GM06990 (cell line): ENCODE data around the gene EPHB1.

Source experiments
- DNase-seq: peaks from one replicate; pipeline ENCODE4 v3.0.0-alpha.2; 2011; ENCODE audit not compliant: insufficient read length; ENCODE audit errors: extremely low read depth
- H3K27me3 ChIP-seq: replicated peaks from 2 replicates; pipeline ENCODE4 v1.6.0; 2011; ENCODE audit warnings: low read length; ENCODE audit not compliant: control insufficient read depth, insufficient read depth
- H3K36me3 ChIP-seq: 2 replicates; pipeline ENCODE4 v1.5.1; 2011; ENCODE audit warnings: low read length; ENCODE audit not compliant: control insufficient read depth, insufficient read depth
- H3K4me3 ChIP-seq: replicated peaks from 2 replicates; pipeline ENCODE4 v1.5.1; 2011; ENCODE audit warnings: low read depth, mild to moderate bottlenecking, control low read depth, low read length
- TF ChIP-seq, protein P1 (sequence below): IDR thresholded peaks from 2 replicates; pipeline ENCODE4 v1.5.1; 2011; ENCODE audit warnings: low read length, control low read depth, mild to moderate bottlenecking, inconsistent platforms; ENCODE audit not compliant: insufficient read depth, poor library complexity, severe bottlenecking

EPHB1 gene

DNA sequence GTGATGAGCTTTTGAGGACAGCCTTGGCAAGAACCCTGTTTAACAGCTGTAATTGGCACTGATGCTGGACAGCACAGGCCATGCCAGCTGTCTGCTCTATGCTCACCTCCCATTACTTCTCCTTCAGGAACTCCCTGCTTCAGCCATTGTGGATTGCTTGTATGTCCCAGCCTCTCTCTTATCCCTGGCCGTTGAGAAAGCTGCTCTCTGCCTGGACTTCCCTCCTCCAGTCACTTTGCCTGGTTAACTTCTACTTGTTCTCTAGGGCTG, 444.5 kb downstream of the EPHB1 start:
- H3K36me3 ChIP-seq: no peaks in the 10 kb centered on the region
- H3K4me3 ChIP-seq: no peak overlapping the region
- TF ChIP-seq, protein P1, sequence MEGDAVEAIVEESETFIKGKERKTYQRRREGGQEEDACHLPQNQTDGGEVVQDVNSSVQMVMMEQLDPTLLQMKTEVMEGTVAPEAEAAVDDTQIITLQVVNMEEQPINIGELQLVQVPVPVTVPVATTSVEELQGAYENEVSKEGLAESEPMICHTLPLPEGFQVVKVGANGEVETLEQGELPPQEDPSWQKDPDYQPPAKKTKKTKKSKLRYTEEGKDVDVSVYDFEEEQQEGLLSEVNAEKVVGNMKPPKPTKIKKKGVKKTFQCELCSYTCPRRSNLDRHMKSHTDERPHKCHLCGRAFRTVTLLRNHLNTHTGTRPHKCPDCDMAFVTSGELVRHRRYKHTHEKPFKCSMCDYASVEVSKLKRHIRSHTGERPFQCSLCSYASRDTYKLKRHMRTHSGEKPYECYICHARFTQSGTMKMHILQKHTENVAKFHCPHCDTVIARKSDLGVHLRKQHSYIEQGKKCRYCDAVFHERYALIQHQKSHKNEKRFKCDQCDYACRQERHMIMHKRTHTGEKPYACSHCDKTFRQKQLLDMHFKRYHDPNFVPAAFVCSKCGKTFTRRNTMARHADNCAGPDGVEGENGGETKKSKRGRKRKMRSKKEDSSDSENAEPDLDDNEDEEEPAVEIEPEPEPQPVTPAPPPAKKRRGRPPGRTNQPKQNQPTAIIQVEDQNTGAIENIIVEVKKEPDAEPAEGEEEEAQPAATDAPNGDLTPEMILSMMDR: no peak
- DNase-seq: no peak
- H3K27me3 ChIP-seq: no peaks in the 10 kb centered on the region; the same call in none of the 2 replicates

DNA sequence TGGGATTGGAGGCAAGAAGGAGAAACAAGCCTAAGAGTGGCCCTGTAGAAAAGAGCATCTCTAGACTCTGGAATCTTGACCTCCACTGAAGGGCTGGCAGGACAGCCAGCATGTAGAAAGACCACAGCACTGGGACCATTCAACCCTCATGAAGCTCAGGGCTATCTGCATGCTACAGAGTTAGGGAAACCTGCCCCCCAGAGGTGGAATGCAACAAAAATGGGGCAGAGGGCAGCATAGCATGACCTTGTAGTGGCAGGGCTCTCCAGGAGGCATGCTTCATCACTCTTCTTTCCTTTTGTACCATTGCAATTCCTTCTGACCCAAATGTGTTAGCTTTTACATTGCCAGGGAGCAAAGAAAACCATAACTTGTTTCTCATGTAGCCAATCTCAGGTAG, 445.4 kb downstream of the EPHB1 start:
- Histone ChIP-seq H3K27me3 (no peaks in the 10 kb centered on the region; the same call in none of the 2 replicates), H3K4me3 (no peak overlapping the region), H3K36me3 (no peaks in the 10 kb centered on the region)
- TF ChIP-seq, protein P1: peak; percentile 44
- DNase-seq: no peak

DNA sequence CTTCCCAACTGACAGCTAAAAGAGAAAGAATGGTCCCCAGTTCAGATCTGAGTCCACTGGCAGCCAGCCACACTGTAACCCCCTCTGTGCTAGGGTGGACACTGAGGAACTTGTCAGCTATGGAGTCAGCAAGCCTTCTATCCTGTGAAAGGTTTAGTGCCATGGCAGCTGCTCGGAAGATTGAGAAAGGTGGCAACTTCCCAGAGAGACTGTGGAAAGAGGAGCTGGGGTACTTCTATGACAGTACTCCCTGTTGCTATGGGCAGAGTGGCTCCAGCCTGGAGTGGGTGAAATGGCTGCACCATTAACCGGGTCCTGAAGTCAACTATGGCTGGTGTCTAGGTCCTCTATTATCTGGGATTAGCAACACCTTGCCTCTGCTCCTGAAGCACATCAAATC, 447.2 kb downstream of the EPHB1 start:
- TF ChIP-seq, protein P1: no peak
- no peak for DNase-seq
- Histone ChIP-seq H3K27me3 (no peaks in the 10 kb centered on the region; the same call in none of the 2 replicates), H3K36me3 (no peaks in the 10 kb centered on the region), H3K4me3 (no peak overlapping the region)

DNA sequence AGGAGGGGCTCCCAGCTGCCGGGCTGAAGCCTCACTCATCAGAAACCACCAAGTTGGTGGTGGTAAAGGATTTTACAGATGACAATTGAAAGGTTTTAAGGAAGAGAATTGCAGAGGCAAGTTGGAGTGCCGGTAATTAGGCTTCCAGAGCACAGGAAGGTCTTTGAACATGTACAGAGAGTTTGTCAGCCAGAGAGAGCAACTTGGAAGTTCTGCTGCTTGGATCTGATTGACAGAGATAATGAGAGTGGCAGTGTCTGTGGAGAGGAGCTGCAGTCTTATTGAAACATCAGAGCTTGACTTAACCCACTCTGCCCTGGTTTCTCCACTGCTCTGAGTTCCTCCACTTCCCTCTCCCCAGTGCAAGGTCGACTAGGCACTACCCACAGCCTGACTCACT, 448.6 kb downstream of the EPHB1 start:
- no peaks in the 10 kb centered on the region; the same call in none of the 2 replicates for H3K27me3 ChIP-seq
- no peak for DNase-seq
- TF ChIP-seq, protein P1: no peak
- no peaks in the 10 kb centered on the region for H3K36me3 ChIP-seq
- no peak overlapping the region for H3K4me3 ChIP-seq

DNA sequence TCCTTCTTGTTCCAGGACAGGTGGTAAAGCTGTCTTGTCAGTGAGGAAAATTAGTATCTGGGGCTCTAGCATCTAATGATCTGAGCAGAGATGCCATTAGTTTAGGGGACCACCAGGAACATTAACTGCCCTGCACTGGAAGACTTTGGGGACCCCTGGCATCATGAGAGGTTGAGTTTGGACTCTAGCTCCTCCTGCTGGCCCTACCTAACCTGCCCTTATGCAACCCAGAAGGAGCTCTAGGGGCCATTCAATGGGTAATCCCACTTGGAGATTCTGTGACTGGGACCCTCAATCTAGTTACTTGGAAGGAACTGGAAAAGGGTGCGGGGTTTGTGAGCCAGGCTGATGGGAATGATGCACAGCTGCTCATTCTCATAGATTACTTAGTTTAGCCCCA, 451.0 kb downstream of the EPHB1 start:
- Histone ChIP-seq H3K36me3 (no peaks in the 10 kb centered on the region), H3K27me3 (no peaks in the 10 kb centered on the region; the same call in none of the 2 replicates), H3K4me3 (no peak overlapping the region)
- DNase-seq: no peak
- TF ChIP-seq, protein P1: peak; percentile 48

DNA sequence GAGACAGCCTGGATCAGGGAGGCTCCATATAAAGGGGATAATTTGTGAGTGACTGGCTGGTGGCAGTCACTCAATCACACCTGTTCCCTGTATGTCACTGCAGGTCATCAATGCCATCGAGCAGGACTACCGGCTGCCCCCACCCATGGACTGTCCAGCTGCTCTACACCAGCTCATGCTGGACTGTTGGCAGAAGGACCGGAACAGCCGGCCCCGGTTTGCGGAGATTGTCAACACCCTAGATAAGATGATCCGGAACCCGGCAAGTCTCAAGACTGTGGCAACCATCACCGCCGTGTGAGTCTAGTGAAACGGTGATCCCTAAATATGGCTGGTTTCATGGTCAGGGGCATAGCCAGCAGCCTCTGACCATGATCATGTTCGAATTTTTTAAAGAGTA, 453.2 kb downstream of the EPHB1 start:
- DNase-seq: no peak
- Histone ChIP-seq H3K36me3 (no peaks in the 10 kb centered on the region), H3K27me3 (no peaks in the 10 kb centered on the region; the same call in none of the 2 replicates), H3K4me3 (no peak overlapping the region)
- TF ChIP-seq, protein P1: no peak
